GM21423 (cell line): ENCODE measurements around the gene USO1.
"Not testable (repeated sequence)": the region's sequence is repeated elsewhere in the genome, so short reads cannot be mapped to it uniquely, and the experiment has no call there.

Experiments used
- ATAC-seq: cut with Tn5 transposase; IDR thresholded peaks from one replicate; pipeline ENCODE4 v1.9.1; 2021; ENCODE audit warnings: mild to moderate bottlenecking, moderate library complexity; ENCODE audit not compliant: unreplicated experiment

USO1 gene

GRCh38 chr4:75714011-75714410, 10.4 kb upstream of the USO1 start:
- ATAC-seq, result no peak

- ATAC-seq, result no peak
Observed at GRCh38 chr4:75714704-75715103, 9.7 kb upstream of the USO1 start.

- ATAC-seq, result no peak
Observed at GRCh38 chr4:75715105-75715799, 9.1 kb upstream of the USO1 start.

GRCh38 chr4:75716054-75716453, 8.3 kb upstream of the USO1 start:
- not testable (repeated sequence) for ATAC-seq

- no peak for ATAC-seq
Observed at GRCh38 chr4:75717408-75717807, 7.0 kb upstream of the USO1 start.

- ATAC-seq, result no peak
Observed at GRCh38 chr4:75718529-75718928, 5.8 kb upstream of the USO1 start.

GRCh38 chr4:75722417-75722816, 2.0 kb upstream of the USO1 start:
- ATAC-seq, result no peak

- ATAC-seq, result no peak
Observed at GRCh38 chr4:75723163-75724065, 963 bp upstream of the USO1 start.

GRCh38 chr4:75724867-75725724, 719 bp downstream of the USO1 start:
- ATAC-seq, result peak; percentile 53

- ATAC-seq, result not testable (repeated sequence)
Observed at GRCh38 chr4:75725942-75726538, 1.7 kb downstream of the USO1 start.

- no peak for ATAC-seq
Observed at GRCh38 chr4:75726577-75726976, 2.2 kb downstream of the USO1 start.

- no peak for ATAC-seq
Observed at GRCh38 chr4:75727073-75727472, 2.7 kb downstream of the USO1 start.

GRCh38 chr4:75729836-75730235, 5.5 kb downstream of the USO1 start:
- ATAC-seq, result no peak

- ATAC-seq, result no peak
Observed at GRCh38 chr4:75733369-75733768, 9.0 kb downstream of the USO1 start.

GRCh38 chr4:75735525-75735924, 11.1 kb downstream of the USO1 start:
- no peak for ATAC-seq

- ATAC-seq, result no peak
Observed at GRCh38 chr4:75736862-75737261, 12.5 kb downstream of the USO1 start.

GRCh38 chr4:75737398-75737797, 13.0 kb downstream of the USO1 start:
- no peak for ATAC-seq

GRCh38 chr4:75741027-75741426, 16.6 kb downstream of the USO1 start:
- ATAC-seq, result no peak

- no peak for ATAC-seq
Observed at GRCh38 chr4:75742451-75742850, 18.1 kb downstream of the USO1 start.

GRCh38 chr4:75745161-75745560, 20.8 kb downstream of the USO1 start:
- ATAC-seq, result no peak

GRCh38 chr4:75745721-75746199, 21.4 kb downstream of the USO1 start:
- no peak for ATAC-seq
